OCI-LY7 (cell line): ENCODE data around the gene SAA2. TPM values are rescaled to one million over a fixed set of nuclear protein-coding genes. Genes with fewer than 3 reads are reported as not detected.

Experiments
- BruUV-seq: library from RNA; stranded (reverse); fragments of 400-500 nt; replicated peaks from 2 replicates; lab custom pipeline; 2021; lab: Mats Ljungman, UMichigan
- CTCF ChIA-PET: fragments of 300-600 bp; sonication (Branson Sonifier 250); formaldehyde crosslinking; loops from one replicate; lab custom pipeline; 2022; ENCODE audit warnings: antibody characterized with exemption; ENCODE audit not compliant: unreplicated experiment; lab: Charles Lee
- POLR2A ChIA-PET: fragments of 300-600 bp; sonication (Branson Sonifier 250); formaldehyde crosslinking; loops from one replicate; lab custom pipeline; 2022; ENCODE audit warnings: antibody characterized with exemption; lab: Charles Lee
- DNase-seq: peaks from one replicate; pipeline ENCODE4 v3.0.0-alpha.2; 2015; ENCODE audit warnings: low spot score
- H2AFZ ChIP-seq: fragments of 200-600 bp; sonication (generic), shearing (Covaris generic); 2 replicates; pipeline ENCODE4 v1.6.1; 2014; ENCODE audit warnings: mild to moderate bottlenecking, antibody characterized with exemption, low read length, moderate library complexity
- H3K27ac ChIP-seq: fragments of 200-600 bp; sonication (generic); 2 replicates; pipeline ENCODE4 v1.5.1; 2014; ENCODE audit warnings: mixed run types, low read depth, mild to moderate bottlenecking, moderate library complexity, low read length, inconsistent platforms; ENCODE audit not compliant: poor library complexity, severe bottlenecking
- H3K36me3 ChIP-seq: fragments of 200-600 bp; sonication (generic); 2 replicates; pipeline ENCODE4 v1.6.1; 2014; ENCODE audit warnings: mild to moderate bottlenecking, antibody characterized with exemption, low read length, moderate library complexity, mixed read lengths; ENCODE audit not compliant: insufficient read depth
- H3K4me1 ChIP-seq: fragments of 200-600 bp; sonication (generic); 2 replicates; pipeline ENCODE4 v1.5.1; 2014; ENCODE audit warnings: mild to moderate bottlenecking, low read length; ENCODE audit not compliant: insufficient read depth, poor library complexity, severe bottlenecking
- H3K4me2 ChIP-seq: fragments of 200-600 bp; sonication (generic); 2 replicates; pipeline ENCODE4 v1.6.1; 2014; ENCODE audit warnings: mild to moderate bottlenecking, low read length
- H3K4me3 ChIP-seq: fragments of 200-600 bp; sonication (generic); 2 replicates; pipeline ENCODE4 v1.5.1; 2014; ENCODE audit warnings: mild to moderate bottlenecking, low read depth, low read length; ENCODE audit not compliant: poor library complexity, severe bottlenecking
- H3K79me2 ChIP-seq: fragments of 200-600 bp; sonication (generic); 2 replicates; pipeline ENCODE4 v1.6.1; 2016; ENCODE audit warnings: low read depth, mild to moderate bottlenecking, low read length, moderate library complexity, mixed read lengths; ENCODE audit not compliant: insufficient read depth
- H3K9me2 ChIP-seq: fragments of 200-600 bp; sonication (generic); 2 replicates; pipeline ENCODE4 v1.6.1; 2016; ENCODE audit warnings: mild to moderate bottlenecking, low read length, mixed read lengths; ENCODE audit not compliant: insufficient read depth
- H3K9me3 ChIP-seq: fragments of 200-600 bp; sonication (generic); 2 replicates; pipeline ENCODE4 v1.6.1; 2014; ENCODE audit warnings: mild to moderate bottlenecking, mixed run types, low read length, mixed read lengths
- H4K20me1 ChIP-seq: fragments of 200-600 bp; sonication (generic); 2 replicates; pipeline ENCODE4 v1.6.1; 2014; ENCODE audit warnings: mild to moderate bottlenecking, antibody characterized with exemption, low read length, moderate library complexity, mixed read lengths; ENCODE audit not compliant: insufficient read depth
- CTCF ChIP-seq: fragments of 200-600 bp; sonication (generic); conservative IDR thresholded peaks from 2 replicates; pipeline ENCODE4 v1.5.1; 2014; ENCODE audit warnings: mild to moderate bottlenecking, antibody characterized with exemption, low read length, moderate library complexity, mixed read lengths
- EZH2phosphoT487 ChIP-seq: fragments of 200-600 bp; sonication (generic); IDR thresholded peaks from 2 replicates; pipeline ENCODE4 v1.6.1; 2018; ENCODE audit warnings: low read depth, borderline replicate concordance, mild to moderate bottlenecking, mixed run types, antibody characterized with exemption, low read length, moderate library complexity, mixed read lengths
- intact Hi-C: fragments of 100-400 bp; cut with micrococcal nuclease; formaldehyde crosslinking; loops from one replicate; pipeline ENCODE4 v1.10.0; 2022; ENCODE audit not compliant: unreplicated experiment
- total RNA-seq, 2 experiments: library from RNA; depleted of rRNA in 1 of 2; stranded (reverse); fragments of >200 nt in 1 of 2; shearing (Covaris generic) in 1 of 2; gene quantifications; 2 replicates each; pipeline ENCODE4 v1.2.3, GENCODE V29; 2014 to 2022

The SAA2 gene
- total RNA-seq, 2 experiments from 2014 or later = not detected

DNA sequence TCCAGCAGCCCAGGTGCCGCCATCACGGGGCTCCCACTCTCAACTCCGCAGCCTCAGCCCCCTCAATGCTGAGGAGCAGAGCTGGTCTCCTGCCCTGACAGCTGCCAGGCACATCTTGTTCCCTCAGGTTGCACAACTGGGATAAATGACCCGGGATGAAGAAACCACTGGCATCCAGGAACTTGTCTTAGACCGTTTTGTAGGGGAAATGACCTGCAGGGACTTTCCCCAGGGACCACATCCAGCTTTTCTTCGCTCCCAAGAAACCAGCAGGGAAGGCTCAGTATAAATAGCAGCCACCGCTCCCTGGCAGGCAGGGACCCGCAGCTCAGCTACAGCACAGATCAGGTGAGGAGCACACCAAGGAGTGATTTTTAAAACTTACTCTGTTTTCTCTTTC, 17.5 kb upstream of the SAA2 start, which contains the start of gene SAA1:
Gene SAA1, plus strand, starts transcription at position 316 of the 400 bp plus-strand sequence. CDS start 624 bp downstream, outside the sequence.
- Histone ChIP-seq H3K4me3 (no peak within 1 kb of the TSS), H4K20me1 (no peaks in the 10 kb centered on the region), H2AFZ (peak within 1 kb of the TSS; percentile 43; the same call in 1 of the 2 replicates), H3K9me2 (no peaks in the 10 kb centered on the region), H3K36me3 (no peaks in the 10 kb centered on the region), H3K79me2 (no peaks in the 10 kb centered on the region), H3K4me2 (peak within 1 kb of the TSS; percentile 33; the same call in 1 of the 2 replicates), H3K4me1 (peaks cover 10% of the 10 kb centered on the region), H3K27ac (no peak within 1 kb of the TSS), H3K9me3 (no peaks in the 10 kb centered on the region)
- intact Hi-C loops = no loop called here
- no peak for TF ChIP-seq CTCF
- TF ChIP-seq EZH2phosphoT487 = no peak
- POLR2A ChIA-PET = interaction anchor here (0.6 to 1.3 kb wide), 2 partner anchors 24 to 76 kb away, joined by 3 to 4 read pairs; no protein-coding TSS in a partner anchor
- no peak for DNase-seq
- CTCF ChIA-PET = no interaction called here
- no TSS peak for BruUV-seq

DNA sequence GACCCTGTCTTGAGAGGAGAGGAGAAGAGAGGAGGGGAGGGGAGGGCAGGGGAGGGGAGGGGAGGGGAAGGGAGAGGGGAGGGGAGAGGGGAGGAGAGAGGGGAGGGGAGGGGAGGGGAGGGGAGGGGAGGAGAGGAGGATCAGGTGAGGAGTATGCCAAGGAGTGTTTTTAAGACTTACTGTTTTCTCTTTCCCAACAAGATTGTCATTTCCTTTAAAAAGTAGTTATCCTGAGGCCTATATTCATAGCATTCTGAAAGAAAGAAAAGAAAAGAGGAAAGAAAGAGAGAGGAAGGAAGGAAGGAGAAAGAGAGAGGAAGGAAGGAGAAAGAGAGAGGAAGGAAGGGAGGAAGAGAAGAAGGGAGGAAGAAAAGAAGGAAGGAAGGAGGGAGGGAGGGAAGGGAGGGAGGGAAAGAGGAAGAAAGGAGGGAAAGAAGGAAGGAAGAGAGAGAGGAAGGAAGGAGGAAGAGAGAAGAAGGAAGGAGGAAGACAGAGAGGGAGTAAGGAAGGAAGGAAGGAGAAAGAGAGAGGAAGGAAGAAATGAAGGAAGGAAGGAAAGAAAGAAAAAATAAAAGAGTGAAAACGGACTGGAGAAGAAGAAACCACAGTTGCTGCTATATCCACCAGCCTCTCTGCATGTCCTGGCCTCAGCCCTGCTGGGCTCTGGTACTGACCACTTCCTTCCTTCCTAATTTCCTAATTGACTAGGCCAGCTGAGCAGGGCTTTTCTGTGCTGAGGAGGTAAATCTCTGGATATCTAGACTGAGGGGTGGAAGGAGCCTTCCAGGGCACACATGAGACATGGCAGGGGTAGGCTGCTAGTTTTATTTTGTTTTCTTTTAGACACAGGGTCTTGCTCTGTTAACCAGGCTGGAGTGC, 16.4 kb upstream of the SAA2 start:
- Histone ChIP-seq H3K27ac (no peak overlapping the region), H3K79me2 (no peaks in the 10 kb centered on the region), H3K4me1 (peaks cover 10% of the 10 kb centered on the region), H3K4me3 (no peak overlapping the region), H3K9me2 (no peaks in the 10 kb centered on the region), H3K9me3 (no peaks in the 10 kb centered on the region), H4K20me1 (no peaks in the 10 kb centered on the region), H3K4me2 (peak overlapping the region; percentile 33; the same call in 1 of the 2 replicates), H3K36me3 (no peaks in the 10 kb centered on the region), H2AFZ (peak overlapping the region; percentile 43; the same call in 1 of the 2 replicates)
- TF ChIP-seq EZH2phosphoT487 (no peak), CTCF (no peak)
- no TSS peak for BruUV-seq
- DNase-seq = no peak
- ChIA-PET CTCF (no interaction called here), POLR2A (interaction anchor here (1.3 kb wide), 2 partner anchors 12 to 25 kb away, joined by 4 to 7 read pairs; no protein-coding TSS in a partner anchor)
- intact Hi-C loops = no loop called here
